ENCODE results near the gene WWC2.

DNA sequence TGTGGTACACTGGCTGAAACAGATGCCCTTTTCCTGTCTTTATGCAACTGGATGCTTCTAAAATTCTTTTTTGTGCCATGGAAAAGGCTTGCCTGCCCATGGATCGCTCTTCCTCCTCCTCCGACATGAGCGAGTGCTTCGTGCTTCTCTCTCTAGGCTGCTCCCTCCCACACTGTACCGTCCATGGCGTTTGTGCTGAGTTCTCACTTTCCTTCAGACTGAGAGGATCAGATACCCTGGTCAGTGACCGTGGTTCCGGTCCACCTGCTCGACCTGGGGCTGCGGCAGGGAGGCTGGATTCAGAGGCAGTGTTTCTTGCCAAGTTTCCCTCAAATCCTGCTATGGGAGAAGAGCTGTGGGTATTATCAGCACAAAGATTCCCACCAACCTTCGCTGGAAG is 233.4 kb downstream of the WWC2 start:
- no peak for TF ChIP-seq EZH2phosphoT487 (IDR thresholded peaks at IDR 0.05; ENCODE audit: unreplicated experiment)
- TF ChIP-seq CTCF (conservative IDR thresholded peaks at IDR 0.05; ENCODE audit: low read depth in 2 of 2): no peak
- no peak for TF ChIP-seq POLR2AphosphoS5 (IDR thresholded peaks at IDR 0.05; ENCODE audit: low read depth)
- TF ChIP-seq CREB1 (CRISPR knock-in tag; IDR thresholded peaks at IDR 0.05; ENCODE audit: low read depth): no peak
- TF ChIP-seq EZH2 (IDR thresholded peaks at IDR 0.05; ENCODE audit: low read depth, unreplicated experiment): no peak
- TF ChIP-seq REST (IDR thresholded peaks at IDR 0.05; ENCODE audit: unreplicated experiment): no peak
- no peak for TF ChIP-seq ZNF331 (CRISPR knock-in tag; IDR thresholded peaks at IDR 0.05; ENCODE audit: low read depth)
- TF ChIP-seq ZNF462 (CRISPR knock-in tag; IDR thresholded peaks at IDR 0.05): no peak
- TF ChIP-seq ZNF114 (CRISPR knock-in tag; IDR thresholded peaks at IDR 0.05): no peak
- TF ChIP-seq JUNB (IDR thresholded peaks at IDR 0.05; ENCODE audit: unreplicated experiment): no peak
- TF ChIP-seq NANOG (IDR thresholded peaks at IDR 0.05; ENCODE audit: borderline replicate concordance): no peak
- TF ChIP-seq ETS1 (IDR thresholded peaks at IDR 0.05): no peak
